HG02840 (cell line): ENCODE results near the gene CRTAC1.

Experiments
- ATAC-seq: cut with Tn5 transposase; IDR thresholded peaks from one replicate; pipeline ENCODE4 v1.9.1; 2021; ENCODE audit warnings: mild to moderate bottlenecking, moderate library complexity, moderate number of reproducible peaks; ENCODE audit not compliant: unreplicated experiment, low FRiP score

Gene CRTAC1

DNA sequence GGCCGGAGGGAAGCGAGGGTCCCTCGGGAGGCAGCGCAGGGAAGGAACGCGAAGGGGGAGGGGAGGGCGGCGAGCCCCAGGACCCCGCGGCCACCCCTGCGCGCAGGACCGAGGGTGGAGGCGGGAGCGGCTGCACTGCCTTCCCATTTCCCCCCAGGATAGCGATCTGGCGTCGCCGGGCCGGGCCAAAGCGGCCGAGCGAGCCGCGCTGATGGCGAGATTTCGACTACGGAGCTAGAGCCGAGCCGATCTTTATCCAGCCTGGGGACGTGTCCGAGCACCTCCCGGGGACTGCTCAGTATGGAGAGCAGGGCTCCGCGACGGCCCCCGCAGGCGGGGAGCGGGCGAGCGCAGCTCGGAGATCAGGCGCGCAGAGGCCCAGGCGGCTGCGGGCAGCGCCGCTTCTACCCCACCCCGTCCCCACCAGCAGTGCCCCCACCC lies 590 bp upstream of the CRTAC1 start:
- ATAC-seq, result no peak

DNA sequence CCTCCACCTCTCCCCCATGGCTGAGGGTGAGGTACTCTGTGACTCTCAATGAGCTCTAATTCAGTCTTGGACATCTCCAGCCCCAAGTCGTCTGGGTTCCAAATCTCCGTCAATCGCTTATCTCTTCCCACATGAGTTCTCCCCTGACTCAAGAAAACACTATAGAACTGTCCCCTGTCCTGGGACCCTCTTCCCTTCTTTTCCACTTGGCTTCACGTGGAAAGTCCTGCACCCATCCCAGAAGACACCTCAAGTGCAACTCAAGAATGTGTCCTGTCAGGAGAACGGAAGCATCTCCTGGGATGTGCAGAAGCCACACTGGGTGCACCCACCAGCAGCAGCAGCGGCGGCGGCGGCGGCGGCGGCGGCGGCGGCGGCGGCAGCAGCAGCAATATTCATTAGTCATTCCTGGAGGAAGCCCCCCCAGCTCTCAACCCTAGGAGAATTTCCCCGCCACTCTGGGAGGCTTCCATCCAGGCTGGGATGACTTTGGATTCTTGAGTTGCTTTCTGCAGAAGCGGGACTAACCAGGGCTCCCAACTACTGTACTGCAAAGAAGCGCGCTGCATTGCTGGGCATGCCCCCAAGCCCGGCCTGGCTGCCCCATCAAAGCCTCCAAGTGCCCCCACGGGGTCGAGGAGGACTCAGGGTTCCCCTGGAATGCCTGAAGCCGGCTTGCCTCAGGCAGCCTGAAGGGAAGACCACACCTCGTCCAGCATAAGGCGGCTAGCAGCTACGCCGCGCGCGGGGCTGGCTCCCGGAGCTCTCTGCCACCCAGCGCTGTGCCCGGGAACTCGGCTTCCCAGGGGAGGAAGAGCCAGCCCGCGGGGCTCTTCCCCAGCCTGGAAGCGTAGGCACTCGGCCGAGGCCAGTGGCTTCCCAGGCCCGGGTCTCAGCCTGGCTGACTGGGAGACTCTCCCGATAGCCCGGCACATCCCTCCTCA lies 1.0 kb downstream of the CRTAC1 start:
- no peak for ATAC-seq

GRCh38 chr10:98028168-98028770 lies 2.2 kb downstream of the CRTAC1 start:
- no peak for ATAC-seq

GRCh38 chr10:98023024-98023423 lies 7.4 kb downstream of the CRTAC1 start:
- no peak for ATAC-seq

DNA sequence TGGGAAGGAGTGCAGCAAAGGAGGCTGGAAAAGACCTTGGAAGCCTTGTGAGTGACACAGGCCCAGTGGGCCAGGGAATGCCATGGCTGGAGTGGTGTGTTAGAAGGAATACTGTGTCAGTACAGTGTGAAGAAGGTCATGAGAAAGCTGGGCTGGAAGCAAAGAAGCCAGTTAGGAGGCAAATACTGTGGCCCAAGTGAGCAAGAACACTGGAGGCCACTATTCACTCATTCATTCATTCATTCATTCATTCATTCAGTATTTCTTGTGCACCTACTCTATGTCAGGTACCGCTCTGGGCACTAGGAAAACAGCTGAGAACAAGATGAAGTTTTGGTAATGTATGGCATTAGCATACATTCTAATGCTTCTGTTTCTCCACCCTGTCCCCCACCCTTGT lies 9.6 kb downstream of the CRTAC1 start:
- no peak for ATAC-seq

DNA sequence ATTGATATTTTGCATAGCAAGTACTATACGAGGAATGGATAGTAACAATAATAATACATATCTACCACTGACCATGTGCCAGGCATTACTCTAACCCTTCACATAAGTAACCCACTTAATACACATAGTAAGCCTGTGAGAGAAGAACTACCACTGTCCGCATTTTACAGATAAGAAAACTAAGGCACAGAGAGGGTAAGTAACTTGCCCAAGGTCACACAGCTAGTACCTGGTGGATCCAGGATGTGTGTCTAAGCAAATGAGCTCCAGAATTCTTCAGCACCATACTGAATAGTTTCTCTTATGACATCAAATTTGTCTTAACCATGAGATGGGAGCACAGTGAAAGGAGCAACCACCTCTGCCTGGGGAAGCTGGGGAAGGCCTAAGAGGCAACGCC lies 10.2 kb downstream of the CRTAC1 start:
- no peak for ATAC-seq

GRCh38 chr10:98019784-98020183 lies 10.6 kb downstream of the CRTAC1 start:
- ATAC-seq, result no peak

DNA sequence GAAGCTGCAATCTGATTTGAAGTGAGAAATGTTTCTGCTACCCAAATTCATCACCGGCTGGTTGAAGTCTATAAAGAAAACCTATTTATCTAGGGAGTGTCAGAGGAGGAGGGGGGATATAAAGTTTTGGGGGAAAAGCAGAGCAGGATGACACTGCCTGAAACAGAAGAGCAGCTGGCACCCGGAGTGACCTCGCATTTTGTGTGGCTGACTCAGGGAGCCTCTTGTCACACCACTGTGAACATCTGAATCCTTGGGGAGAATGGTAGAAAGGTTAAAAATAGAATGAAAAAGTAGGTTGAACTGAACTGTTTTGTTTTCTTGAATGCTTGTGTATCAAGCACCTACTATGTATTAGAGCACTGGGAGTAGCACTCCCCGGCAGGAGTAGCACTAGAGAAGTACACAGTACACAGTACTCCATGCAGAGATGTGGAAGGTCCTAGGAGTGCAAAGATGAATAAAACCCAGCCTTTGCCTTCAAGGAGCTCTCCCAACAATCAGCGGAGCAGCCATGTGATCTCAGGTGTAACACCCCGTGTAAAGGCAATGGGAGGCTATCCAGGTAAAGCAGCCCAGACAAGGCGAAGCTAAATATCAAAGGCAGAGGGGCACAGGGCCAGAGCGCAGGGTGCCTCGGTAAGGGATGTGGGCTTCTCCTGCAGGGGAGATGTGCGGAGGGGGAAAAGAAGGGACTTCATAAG lies 13.5 kb downstream of the CRTAC1 start:
- no peak for ATAC-seq

DNA sequence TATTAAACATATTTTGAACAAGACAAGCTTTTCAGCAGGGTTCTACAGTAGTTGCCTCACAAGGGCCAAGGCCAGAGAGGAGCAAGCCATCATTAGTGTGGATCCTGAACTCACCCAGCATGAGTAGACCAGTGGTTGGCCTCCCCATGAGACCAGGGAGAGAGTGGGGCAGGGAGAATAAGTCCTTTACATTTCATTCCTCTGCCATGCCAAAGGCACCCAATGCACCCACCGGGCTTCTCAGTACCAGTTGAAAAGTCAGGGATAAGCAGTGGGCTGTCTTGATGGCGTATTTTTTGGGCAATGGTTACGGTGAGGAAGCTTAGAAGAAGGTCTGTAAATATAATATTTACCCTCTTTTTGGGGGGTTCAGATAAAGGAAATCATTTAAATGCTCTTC lies 16.6 kb downstream of the CRTAC1 start:
- no peak for ATAC-seq

GRCh38 chr10:98013122-98013521 lies 17.3 kb downstream of the CRTAC1 start:
- ATAC-seq, result no peak

DNA sequence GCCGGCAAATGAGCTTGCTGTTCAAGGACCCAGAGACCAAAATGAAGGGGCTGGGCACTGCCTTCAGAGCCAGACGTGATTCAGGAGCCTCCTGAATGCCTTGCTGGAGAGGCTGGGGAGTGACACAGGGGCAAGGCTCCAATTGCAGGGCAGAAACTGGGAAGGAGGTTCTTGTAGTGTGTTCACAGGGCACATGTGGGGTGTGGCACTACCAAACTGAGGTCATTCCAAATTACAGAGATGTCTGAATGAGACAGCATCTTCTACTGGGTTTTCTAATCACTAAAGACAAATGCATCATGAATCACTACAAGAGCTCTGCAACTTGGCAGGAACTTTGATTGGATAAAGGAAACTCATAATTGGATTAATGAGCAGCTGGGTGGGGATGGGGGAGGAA lies 17.8 kb downstream of the CRTAC1 start:
- ATAC-seq, result no peak

- no peak for ATAC-seq
Measured at GRCh38 chr10:98010939-98011685, 19.3 kb downstream of the CRTAC1 start.

GRCh38 chr10:98006266-98006665 lies 24.2 kb downstream of the CRTAC1 start:
- no peak for ATAC-seq

- no peak for ATAC-seq
Measured at GRCh38 chr10:98001736-98002135, 28.7 kb downstream of the CRTAC1 start.

- ATAC-seq, result no peak
Measured at GRCh38 chr10:98000346-98000745, 30.1 kb downstream of the CRTAC1 start.

DNA sequence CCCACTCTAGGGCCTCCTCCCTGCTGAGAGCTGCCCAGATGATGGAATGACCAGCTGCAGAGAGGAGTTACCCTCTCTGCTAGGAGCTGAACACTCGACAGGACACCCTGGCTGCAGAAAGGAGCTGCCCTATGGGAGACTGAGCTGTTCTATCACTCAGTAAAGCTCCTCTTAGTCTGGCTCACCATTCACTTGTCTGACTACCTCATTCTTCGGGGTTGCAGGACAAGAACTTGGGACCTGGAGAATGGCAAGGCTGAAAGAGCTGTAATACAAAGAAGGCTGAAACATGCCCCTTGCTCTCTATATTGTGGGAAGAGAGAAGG lies 30.5 kb downstream of the CRTAC1 start:
- no peak for ATAC-seq

GRCh38 chr10:97999066-97999922 lies 31.1 kb downstream of the CRTAC1 start:
- no peak for ATAC-seq

- no peak for ATAC-seq
Measured at GRCh38 chr10:97991871-97992270, 38.5 kb downstream of the CRTAC1 start.

DNA sequence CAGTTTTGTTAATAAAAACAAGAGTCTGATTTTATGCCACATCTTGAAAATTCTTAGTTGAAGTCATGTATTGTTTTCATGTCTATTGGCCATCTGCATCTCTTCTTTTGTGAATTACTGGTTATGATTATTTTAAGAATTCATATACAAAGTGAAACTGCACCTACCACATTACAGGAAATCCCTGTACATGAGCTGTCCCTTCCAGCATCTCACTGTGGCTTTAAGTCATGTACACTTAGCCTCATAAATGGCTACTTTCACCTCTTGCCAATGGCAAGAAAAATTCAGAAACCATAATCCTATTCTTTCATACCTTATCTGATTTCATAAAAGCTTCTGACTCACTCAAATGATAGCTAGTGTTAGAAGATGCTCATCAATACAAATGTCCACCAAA lies 48.6 kb downstream of the CRTAC1 start:
- no peak for ATAC-seq

DNA sequence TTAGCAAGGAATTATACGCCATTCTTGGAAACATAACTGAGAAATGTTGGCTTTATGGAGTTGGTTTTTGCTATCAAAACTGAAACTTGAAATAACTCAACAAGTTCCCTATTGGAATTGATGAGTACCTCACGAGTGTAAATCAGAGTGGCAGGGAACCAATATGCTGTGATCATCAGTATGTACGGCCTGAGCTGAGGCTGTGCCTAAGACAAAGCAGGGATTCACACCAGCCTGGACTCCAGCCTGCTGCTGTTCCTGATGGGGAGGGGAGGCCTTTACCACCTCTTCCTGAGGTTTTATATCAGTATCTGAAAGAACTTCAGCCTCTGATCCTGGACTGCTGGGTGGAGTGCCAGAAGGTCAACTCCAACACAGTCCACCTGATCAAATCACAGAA lies 52.7 kb downstream of the CRTAC1 start:
- ATAC-seq, result no peak
